Central memory CD8-positive, alpha-beta T cell (primary cell): ENCODE data around the gene PRDM8.

ENCODE experiments used
- ATAC-seq: fragments of 150-1000 bp; cut with Tn5 transposase; replicated peaks from 2 replicates; pipeline ENCODE4 v1.10.0; 2022; ENCODE audit warnings: mild to moderate bottlenecking, moderate FRiP score, moderate number of reproducible peaks; ENCODE audit not compliant: poor library complexity, severe bottlenecking; ENCODE audit errors: extremely low read depth
- DNase-seq, 2 donors: peaks; one replicate each; pipeline ENCODE4 v3.0.0; 2021; ENCODE audit warnings: low spot score in 2 of 2
- H3K27ac Mint-ChIP-seq: one replicate; pipeline ENCODE4 v1.8.0; 2022; ENCODE audit warnings: low read depth, mild to moderate bottlenecking, moderate library complexity, mixed read lengths
- H3K27me3 Mint-ChIP-seq: one replicate; pipeline ENCODE4 v1.8.0; 2022; ENCODE audit warnings: mixed read lengths
- H3K36me3 Mint-ChIP-seq: one replicate; pipeline ENCODE4 v1.8.0; 2022; ENCODE audit warnings: mild to moderate bottlenecking, moderate library complexity, mixed read lengths; ENCODE audit not compliant: insufficient read depth
- H3K4me1 Mint-ChIP-seq: one replicate; pipeline ENCODE4 v1.8.0; 2022; ENCODE audit warnings: mixed read lengths
- H3K4me3 Mint-ChIP-seq: one replicate; pipeline ENCODE4 v1.8.0; 2022; ENCODE audit warnings: mild to moderate bottlenecking, moderate library complexity, mixed read lengths
- H3K9me3 Mint-ChIP-seq: one replicate; pipeline ENCODE4 v1.8.0; 2022; ENCODE audit warnings: mixed read lengths

PRDM8 gene

DNA sequence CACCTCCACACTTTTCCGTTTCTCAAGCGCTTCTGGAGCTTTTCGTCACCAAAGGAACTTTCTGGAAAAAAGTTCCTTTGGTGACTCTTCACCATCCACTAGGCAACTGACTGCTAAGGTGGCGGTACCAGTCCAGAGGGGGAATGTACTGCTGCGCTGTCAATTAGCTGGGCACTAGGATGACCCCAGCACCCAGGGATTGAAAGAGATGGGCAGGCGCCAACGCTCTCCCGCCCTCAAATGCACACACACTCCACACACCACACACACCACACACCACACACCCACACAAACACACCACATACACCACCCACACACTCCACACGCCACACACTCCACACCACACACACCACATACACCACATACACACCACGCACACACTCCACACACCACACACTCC is 10.4 kb downstream of the PRDM8 start:
- H3K4me3 Mint-ChIP-seq, result no peak overlapping the region
- H3K27ac Mint-ChIP-seq, result no peak overlapping the region

DNA sequence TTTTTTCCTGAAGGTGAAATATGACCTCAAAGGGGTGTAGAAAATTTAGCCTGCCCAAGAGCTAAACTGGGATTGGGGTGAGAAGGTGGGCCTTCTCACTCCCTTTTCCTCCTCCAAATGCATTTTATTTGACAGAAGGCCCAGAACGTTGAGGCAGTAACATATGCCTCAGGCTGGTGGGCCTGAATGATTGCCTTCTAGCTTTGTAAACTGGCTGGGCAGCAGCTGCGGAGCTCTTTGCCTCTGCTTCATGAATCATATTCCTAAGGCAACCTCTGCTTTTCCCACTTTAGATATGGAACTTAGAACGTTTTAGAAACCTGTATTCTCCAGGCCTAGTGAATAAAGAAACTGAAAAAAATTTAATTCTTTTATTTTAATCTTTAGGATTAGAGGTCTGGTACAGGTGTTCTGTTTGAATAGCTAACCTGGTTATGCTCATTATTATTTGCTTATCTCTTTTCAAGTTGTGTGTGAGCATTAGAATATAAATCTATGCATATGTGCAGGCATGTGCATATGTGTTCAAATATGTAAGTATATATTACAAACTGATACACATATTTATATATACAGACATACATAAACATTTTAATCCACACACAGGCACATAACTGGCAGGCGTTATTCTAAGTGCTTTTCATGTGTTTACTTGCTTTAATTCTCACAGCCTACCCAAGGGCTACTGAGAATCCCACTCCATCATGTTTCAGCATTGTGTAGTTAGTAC is 11.5 kb downstream of the PRDM8 start:
- no peak for ATAC-seq
- Mint-ChIP-seq H3K4me1 (peaks cover under 1% of the 10 kb centered on the region), H3K36me3 (no peaks in the 10 kb centered on the region), H3K4me3 (no peak overlapping the region), H3K27me3 (no peaks in the 10 kb centered on the region), H3K27ac (no peak overlapping the region), H3K9me3 (no peaks in the 10 kb centered on the region)
- DNase-seq, result no peak

More for the DNA sequence above, 10.4 kb downstream of the PRDM8 start:
- Mint-ChIP-seq H3K36me3 (peaks cover 5% of the 10 kb centered on the region), H3K4me1 (peaks cover 8% of the 10 kb centered on the region), H3K27me3 (no peaks in the 10 kb centered on the region), H3K9me3 (no peaks in the 10 kb centered on the region)
- DNase-seq (no peak), ATAC-seq (no peak)

DNA sequence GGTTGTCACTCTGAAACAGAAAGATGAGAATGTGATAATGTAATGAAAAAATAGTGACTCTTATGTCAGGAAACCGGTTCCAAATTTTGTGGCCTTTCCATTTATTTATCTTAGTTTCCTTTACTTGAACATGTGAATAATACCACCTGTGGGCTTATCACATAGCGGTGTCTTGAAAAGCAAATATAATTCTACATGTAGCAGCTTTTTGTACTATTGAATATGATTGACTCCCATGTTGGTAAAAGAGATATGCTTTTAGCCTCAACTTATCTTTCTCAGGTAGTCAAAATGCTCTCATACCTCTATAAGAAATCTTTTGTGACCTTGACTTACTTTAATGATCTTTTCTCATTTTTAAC is 12.0 kb downstream of the PRDM8 start:
- no peaks in the 10 kb centered on the region for H3K9me3 Mint-ChIP-seq
- no peak overlapping the region for H3K27ac Mint-ChIP-seq
- no peak overlapping the region for H3K4me3 Mint-ChIP-seq
- H3K4me1 Mint-ChIP-seq, result no peaks in the 10 kb centered on the region
- H3K27me3 Mint-ChIP-seq, result no peaks in the 10 kb centered on the region
- no peaks in the 10 kb centered on the region for H3K36me3 Mint-ChIP-seq
- ATAC-seq (no peak), DNase-seq (no peak)

DNA sequence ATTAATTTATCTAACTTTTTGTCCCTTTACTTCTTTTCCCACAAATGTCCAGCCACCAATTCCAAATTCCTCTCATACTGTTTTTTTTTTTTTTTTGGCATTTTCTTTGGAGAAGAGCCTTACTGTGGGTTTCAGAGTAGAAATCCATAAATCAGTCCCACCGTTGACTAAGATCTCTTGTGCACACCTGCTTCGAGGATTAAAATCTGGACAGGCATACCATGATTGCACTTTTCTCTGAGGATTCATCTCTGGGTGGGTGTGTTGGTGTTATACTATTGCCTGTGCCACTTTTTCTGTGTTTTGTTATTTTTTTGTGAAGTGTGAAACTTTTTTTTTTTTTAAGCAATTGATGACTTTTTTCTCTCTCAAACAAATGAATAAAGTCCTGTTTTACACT is 13.2 kb downstream of the PRDM8 start:
- Mint-ChIP-seq H3K36me3 (no peaks in the 10 kb centered on the region), H3K27ac (no peak overlapping the region), H3K4me3 (no peak overlapping the region), H3K27me3 (no peaks in the 10 kb centered on the region), H3K9me3 (no peaks in the 10 kb centered on the region), H3K4me1 (no peaks in the 10 kb centered on the region)
- DNase-seq, result no peak
- ATAC-seq, result no peak

DNA sequence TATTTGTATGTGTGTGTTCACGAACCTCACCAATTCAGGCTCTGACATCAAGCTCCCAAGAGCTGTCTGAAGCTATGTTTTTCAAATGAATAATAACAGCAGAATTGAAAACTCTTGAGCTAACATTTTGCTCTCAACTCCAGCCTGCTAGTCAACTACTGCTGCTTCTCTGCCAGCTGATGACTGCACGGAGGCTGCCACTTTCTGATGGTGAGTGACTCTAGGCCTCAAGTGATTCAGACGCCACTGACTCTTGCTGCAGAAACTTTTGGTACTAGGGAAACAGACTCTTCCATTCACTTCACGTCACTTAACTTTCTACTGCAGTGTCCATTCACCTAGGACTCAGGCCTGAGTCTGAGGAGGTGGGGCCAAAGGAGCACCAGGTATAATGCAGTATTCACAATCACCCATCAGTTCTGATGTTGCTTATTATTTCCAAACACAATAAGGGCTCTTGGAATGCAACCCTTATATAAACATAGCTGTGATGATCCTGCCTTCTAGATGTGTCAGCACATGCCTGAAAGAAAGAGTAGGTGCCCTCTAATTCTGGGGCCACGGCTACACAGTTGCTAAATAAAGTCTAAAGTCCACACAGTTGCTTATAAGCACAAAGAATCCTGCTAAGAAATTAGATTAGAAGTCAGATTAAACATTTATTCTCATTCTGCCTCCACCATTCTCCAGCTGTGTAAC is 16.0 kb downstream of the PRDM8 start:
- no peak overlapping the region for H3K27ac Mint-ChIP-seq
- H3K36me3 Mint-ChIP-seq, result no peaks in the 10 kb centered on the region
- ATAC-seq, result no peak
- H3K4me3 Mint-ChIP-seq, result no peak overlapping the region
- H3K27me3 Mint-ChIP-seq, result peaks cover 18% of the 10 kb centered on the region
- no peaks in the 10 kb centered on the region for H3K4me1 Mint-ChIP-seq
- no peaks in the 10 kb centered on the region for H3K9me3 Mint-ChIP-seq
- no peak for DNase-seq

DNA sequence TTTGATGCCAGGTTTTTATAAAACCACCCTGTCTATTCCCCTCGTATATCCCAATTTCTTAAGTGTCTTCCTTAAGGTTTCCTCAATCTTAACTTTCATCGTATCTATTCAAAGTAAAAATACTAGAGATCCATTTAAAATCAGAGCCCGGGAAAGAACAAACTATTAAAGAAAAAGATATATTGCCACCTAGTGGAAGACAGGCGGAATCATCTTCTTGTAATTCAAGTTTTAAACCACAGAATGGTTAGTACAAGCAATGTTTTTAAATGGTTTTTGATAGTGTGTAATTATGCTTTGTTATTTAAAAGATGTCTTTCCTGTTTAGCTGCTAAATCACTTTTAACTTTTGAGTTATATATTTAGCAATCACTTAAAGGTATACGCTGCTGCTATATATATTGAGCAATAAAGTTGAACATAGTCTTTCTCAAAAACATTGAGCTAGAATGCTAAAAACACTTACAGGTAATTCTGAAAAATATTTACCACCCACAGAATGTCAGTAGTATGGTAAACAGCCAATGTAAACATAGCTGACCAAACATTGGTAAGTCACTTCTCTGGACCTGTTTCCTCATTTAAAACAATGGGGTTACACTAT is 18.2 kb downstream of the PRDM8 start:
- ATAC-seq, result no peak
- no peak overlapping the region for H3K4me3 Mint-ChIP-seq
- H3K27ac Mint-ChIP-seq, result no peak overlapping the region
- peaks cover 36% of the 10 kb centered on the region for H3K27me3 Mint-ChIP-seq
- H3K36me3 Mint-ChIP-seq, result no peaks in the 10 kb centered on the region
- no peaks in the 10 kb centered on the region for H3K9me3 Mint-ChIP-seq
- DNase-seq, result no peak
- H3K4me1 Mint-ChIP-seq, result no peaks in the 10 kb centered on the region

DNA sequence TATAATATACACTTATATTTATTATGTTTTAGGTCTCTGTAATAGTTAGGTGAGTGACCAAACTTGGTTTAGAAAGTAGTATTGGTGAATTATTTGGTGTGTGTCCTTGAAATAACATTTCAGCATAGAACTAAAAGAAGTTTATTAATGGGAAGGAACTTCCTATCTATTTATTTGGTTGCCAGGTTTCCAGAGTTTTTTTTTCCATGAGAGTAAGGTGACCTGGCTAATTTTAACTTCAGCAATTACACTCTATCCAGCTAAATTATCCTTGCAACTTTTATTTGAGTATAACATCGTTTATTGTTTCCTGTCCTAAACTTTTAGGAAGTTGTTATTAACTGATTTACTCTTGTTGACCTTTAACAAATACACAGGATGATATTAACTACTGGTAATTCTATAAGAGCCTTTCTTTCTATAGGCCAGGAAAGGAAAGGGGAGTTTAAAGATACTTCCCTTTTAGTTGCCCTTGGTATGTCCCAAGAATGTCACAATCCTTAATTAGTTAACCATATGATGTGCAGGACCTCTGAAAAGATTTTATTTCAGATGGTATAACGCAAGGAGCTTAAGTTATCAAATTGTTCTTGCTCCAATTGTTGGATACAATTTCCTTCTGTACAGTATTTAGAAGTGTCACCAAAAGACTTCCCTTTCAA is 18.9 kb downstream of the PRDM8 start:
- H3K4me1 Mint-ChIP-seq, result no peaks in the 10 kb centered on the region
- H3K4me3 Mint-ChIP-seq, result no peak overlapping the region
- H3K9me3 Mint-ChIP-seq, result no peaks in the 10 kb centered on the region
- H3K27ac Mint-ChIP-seq, result no peak overlapping the region
- H3K27me3 Mint-ChIP-seq, result peaks cover 36% of the 10 kb centered on the region
- no peaks in the 10 kb centered on the region for H3K36me3 Mint-ChIP-seq
- ATAC-seq (no peak), DNase-seq (no peak)

DNA sequence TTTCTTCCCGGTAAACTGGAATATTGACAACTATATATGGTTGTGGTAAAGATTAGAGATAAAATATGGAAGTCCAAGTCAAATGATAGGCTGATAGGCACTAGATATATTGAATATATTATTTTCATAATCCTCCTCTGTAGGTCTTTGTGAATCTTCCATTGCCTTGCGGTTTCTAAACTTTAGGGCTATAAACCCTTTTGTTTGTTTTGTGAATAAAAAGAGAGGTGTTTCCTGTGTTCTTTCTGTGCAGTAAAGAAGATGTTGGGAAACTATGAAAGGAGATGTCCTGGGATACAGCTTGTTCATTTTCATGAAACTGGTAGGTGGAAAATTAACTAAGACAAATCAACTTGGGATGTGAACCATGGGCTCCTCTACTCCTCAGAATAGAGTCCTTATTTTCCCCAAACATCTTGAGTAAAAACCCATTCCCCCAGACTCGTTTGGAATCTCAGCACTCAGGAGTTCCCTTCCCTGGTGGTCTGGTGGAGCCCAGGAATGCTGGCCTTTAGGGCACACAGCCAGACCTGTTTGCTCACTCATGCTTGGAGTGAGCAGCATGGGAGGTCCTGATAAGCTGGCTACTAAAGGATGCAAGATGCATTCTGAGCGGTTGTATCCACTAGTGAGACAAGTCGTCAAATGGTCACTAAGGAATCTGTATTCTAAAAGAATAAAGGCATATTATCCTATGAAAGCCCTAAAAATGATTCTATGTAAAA is 22.2 kb downstream of the PRDM8 start:
- Mint-ChIP-seq H3K27me3 (peaks cover 36% of the 10 kb centered on the region), H3K4me1 (no peaks in the 10 kb centered on the region), H3K36me3 (no peaks in the 10 kb centered on the region), H3K4me3 (no peak overlapping the region), H3K9me3 (no peaks in the 10 kb centered on the region), H3K27ac (no peak overlapping the region)
- ATAC-seq, result no peak
- DNase-seq, result no peak

DNA sequence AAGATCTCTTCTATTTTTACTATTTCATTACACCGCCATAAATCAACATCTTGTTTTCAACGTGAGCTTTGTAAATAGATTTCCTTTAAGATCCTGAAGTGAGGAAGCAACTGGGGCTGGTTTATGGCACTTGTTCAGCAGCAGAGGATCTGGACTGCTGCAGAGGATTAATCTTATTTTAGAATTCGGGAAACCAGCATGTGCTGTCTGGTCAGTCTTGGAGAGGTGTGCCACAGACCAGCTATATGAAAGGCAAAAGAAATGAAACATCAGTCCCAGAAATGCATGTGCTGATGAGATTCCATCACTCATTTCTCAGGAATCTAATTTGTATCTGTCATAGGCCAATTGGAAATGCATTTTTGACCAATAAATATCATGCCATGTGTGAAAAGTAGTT is 23.4 kb downstream of the PRDM8 start:
- H3K4me1 Mint-ChIP-seq, result no peaks in the 10 kb centered on the region
- no peak overlapping the region for H3K4me3 Mint-ChIP-seq
- peaks cover 36% of the 10 kb centered on the region for H3K27me3 Mint-ChIP-seq
- no peak overlapping the region for H3K27ac Mint-ChIP-seq
- no peaks in the 10 kb centered on the region for H3K9me3 Mint-ChIP-seq
- no peak for ATAC-seq
- H3K36me3 Mint-ChIP-seq, result no peaks in the 10 kb centered on the region
- DNase-seq, result no peak

DNA sequence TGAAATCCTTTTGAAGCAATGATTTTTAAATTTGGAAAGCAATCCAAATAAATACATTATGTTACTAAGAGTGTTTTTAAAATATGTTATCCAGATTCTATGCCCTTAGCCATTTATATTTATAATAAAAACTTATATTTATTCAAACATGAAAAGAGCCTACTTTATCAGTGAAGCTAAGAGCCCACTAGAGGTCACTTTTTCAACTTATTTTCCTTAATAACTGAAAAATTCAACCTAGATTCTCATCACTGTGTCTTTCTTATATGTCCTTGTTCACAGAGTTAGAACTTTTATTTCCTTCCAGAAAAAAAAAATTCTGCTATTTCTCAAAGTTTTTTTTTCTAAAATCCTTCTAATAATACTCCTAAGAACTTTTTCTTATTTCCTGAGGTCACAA is 23.9 kb downstream of the PRDM8 start:
- no peaks in the 10 kb centered on the region for H3K9me3 Mint-ChIP-seq
- H3K27me3 Mint-ChIP-seq, result peaks cover 36% of the 10 kb centered on the region
- DNase-seq (no peak), ATAC-seq (no peak)
- H3K4me1 Mint-ChIP-seq, result no peaks in the 10 kb centered on the region
- no peak overlapping the region for H3K27ac Mint-ChIP-seq
- H3K36me3 Mint-ChIP-seq, result no peaks in the 10 kb centered on the region
- no peak overlapping the region for H3K4me3 Mint-ChIP-seq

DNA sequence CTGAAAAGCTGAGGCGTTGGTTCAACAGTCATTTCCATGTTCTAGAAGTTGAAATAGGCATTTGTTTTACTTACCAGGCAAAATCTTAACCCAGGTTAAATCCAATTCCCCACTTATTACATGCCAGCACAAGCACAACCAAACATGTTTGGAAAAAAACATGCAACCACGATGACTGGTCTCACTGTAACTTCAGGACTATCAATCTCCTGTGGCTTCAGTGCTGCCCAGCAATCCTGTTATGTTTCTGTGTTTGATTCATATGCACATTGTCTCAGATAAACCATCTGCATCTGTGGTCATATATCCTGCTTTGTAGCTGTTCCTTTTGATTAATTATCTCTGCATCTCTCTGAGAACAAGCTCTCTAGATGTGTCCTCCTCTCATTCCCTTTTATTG is 28.3 kb downstream of the PRDM8 start:
- no peak overlapping the region for H3K4me3 Mint-ChIP-seq
- ATAC-seq (no peak), DNase-seq (no peak)
- H3K36me3 Mint-ChIP-seq, result no peaks in the 10 kb centered on the region
- no peak overlapping the region for H3K27ac Mint-ChIP-seq
- H3K27me3 Mint-ChIP-seq, result peaks cover 26% of the 10 kb centered on the region
- no peaks in the 10 kb centered on the region for H3K9me3 Mint-ChIP-seq
- no peaks in the 10 kb centered on the region for H3K4me1 Mint-ChIP-seq

DNA sequence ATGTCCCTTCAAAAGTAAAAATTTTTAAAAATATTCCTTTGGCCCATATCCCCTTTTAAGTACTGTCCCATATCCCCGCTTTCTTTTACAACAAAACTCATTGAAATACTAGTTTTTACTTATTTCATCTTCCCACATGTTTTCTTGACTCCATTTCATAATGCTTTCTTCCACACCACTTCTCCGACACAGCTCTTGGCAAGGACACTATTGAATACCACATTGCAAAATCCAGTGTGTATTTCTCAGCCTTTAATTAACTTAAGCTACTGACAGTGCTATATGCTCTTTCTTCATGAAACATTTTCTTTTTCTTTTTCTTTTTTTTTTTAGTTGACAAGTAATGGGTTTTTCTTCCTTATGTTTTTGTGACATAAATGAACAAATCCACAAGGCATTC is 28.8 kb downstream of the PRDM8 start:
- Mint-ChIP-seq H3K27me3 (peaks cover 30% of the 10 kb centered on the region), H3K36me3 (no peaks in the 10 kb centered on the region), H3K9me3 (no peaks in the 10 kb centered on the region), H3K27ac (no peak overlapping the region), H3K4me1 (no peaks in the 10 kb centered on the region), H3K4me3 (no peak overlapping the region)
- ATAC-seq (no peak), DNase-seq (no peak)
